Caco-2 (cell line): Measurements from ENCODE around the gene ZNF821. TPM values are rescaled to one million over a fixed set of nuclear protein-coding genes. Genes with fewer than 3 reads are reported as not detected.
A peak's percentile ranks its signal among the peaks of the same experiment; 100 is the strongest.

Source experiments
- BruUV-seq: library from RNA; stranded (reverse); fragments of 400-500 nt; replicated peaks from 2 replicates; lab custom pipeline; 2021; lab: Mats Ljungman, UMichigan
- CTCF ChIA-PET: fragments of 300-600 bp; sonication (Branson Sonifier 250); formaldehyde crosslinking; loops from one replicate; lab custom pipeline; 2022; ENCODE audit warnings: antibody characterized with exemption; lab: Charles Lee
- POLR2A ChIA-PET: fragments of 300-600 bp; sonication (Branson Sonifier 250); formaldehyde crosslinking; loops from one replicate; lab custom pipeline; 2022; ENCODE audit warnings: antibody characterized with exemption; lab: Charles Lee
- DNase-seq, 2 experiments: peaks; one replicate each; pipeline versions ENCODE4 v3.0.0 to v3.0.0-alpha.2; 2020 to 2022
- H3K27me3 ChIP-seq: replicated peaks from 2 replicates; pipeline ENCODE4 v1.6.0; 2011; ENCODE audit warnings: low read length; ENCODE audit not compliant: control insufficient read depth, insufficient read depth
- H3K36me3 ChIP-seq: 2 replicates; pipeline ENCODE4 v1.5.1; 2011; ENCODE audit warnings: low read length; ENCODE audit not compliant: control insufficient read depth, insufficient read depth
- H3K4me1 ChIP-seq: fragments of 250-450 bp; sonication (Bioruptor Pico); 2 replicates; pipeline ENCODE4 v1.5.1; 2020; ENCODE audit warnings: mild to moderate bottlenecking
- H3K4me3 ChIP-seq: 2 replicates; pipeline ENCODE4 v1.5.1; 2011; ENCODE audit warnings: low read depth, mild to moderate bottlenecking, control low read depth, low read length
- H3K9me3 ChIP-seq: fragments of 250-450 bp; sonication (Bioruptor Pico); 2 replicates; pipeline ENCODE4 v1.5.1; 2020; ENCODE audit warnings: mild to moderate bottlenecking, moderate library complexity
- H3K27ac Mint-ChIP-seq: one replicate; pipeline ENCODE4 v1.8.0; 2022; ENCODE audit warnings: mixed read lengths; ENCODE audit not compliant: unreplicated experiment
- H3K27me3 Mint-ChIP-seq: one replicate; pipeline ENCODE4 v1.8.0; 2022; ENCODE audit warnings: mixed read lengths; ENCODE audit not compliant: insufficient read depth, unreplicated experiment
- H3K36me3 Mint-ChIP-seq: one replicate; pipeline ENCODE4 v1.8.0; 2022; ENCODE audit warnings: mild to moderate bottlenecking, mixed read lengths; ENCODE audit not compliant: insufficient read depth, unreplicated experiment
- H3K4me1 Mint-ChIP-seq: one replicate; pipeline ENCODE4 v1.8.0; 2022; ENCODE audit warnings: low read depth, mixed read lengths; ENCODE audit not compliant: unreplicated experiment
- H3K4me3 Mint-ChIP-seq: one replicate; pipeline ENCODE4 v1.8.0; 2022; ENCODE audit warnings: mild to moderate bottlenecking, moderate library complexity, mixed read lengths; ENCODE audit not compliant: unreplicated experiment
- H3K9me3 Mint-ChIP-seq: one replicate; pipeline ENCODE4 v1.8.0; 2022; ENCODE audit warnings: mixed read lengths; ENCODE audit not compliant: unreplicated experiment
- intact Hi-C: fragments of 100-400 bp; cut with micrococcal nuclease; formaldehyde crosslinking; loops from one replicate; pipeline ENCODE4 v1.10.0; 2022; ENCODE audit not compliant: unreplicated experiment
- total RNA-seq: library from RNA; stranded (reverse); gene quantifications from 2 replicates; pipeline ENCODE4 v1.2.3, GENCODE V29; 2022
- TF ChIP-seq, protein P1 (sequence below), 2 experiments: fragments of 200-600 bp in 1 of 2; IDR thresholded peaks; 1 replicate in 1 of 2; 2 replicates in 1 of 2; pipeline versions ENCODE4 v1.5.1 to v1.8.0; 2011 to 2022; ENCODE audit warnings: antibody characterized with exemption in 1 of 2, control low read depth in 1 of 2, inconsistent platforms in 1 of 2, low read depth in 1 of 2, low read length in 1 of 2, mild to moderate bottlenecking in 1 of 2, moderate library complexity in 1 of 2; ENCODE audit not compliant: insufficient read depth in 1 of 2, severe bottlenecking in 1 of 2, unreplicated experiment in 1 of 2

The ZNF821 gene
- total RNA-seq, 1 experiment from 2014 or later = 16.9 TPM

DNA sequence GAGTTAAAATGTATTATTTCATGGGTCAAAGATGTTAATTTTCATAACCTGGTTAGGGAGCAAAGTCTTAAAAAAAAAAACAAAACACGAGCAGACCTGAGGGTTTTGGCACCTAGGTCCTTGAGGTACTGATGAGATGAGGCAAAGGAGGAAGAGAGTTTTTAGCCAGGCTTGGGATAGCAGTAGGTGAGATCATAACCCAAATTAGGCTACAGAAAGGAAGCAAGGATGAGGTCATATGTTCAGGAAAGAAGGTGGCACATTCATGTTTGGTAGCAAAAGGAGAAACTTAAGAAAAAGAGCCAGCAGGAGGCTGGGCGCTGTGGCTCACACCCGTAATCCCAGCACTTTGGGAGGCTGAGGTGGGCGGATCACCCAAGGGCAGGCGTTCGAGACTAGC, 35.4 kb downstream of the ZNF821 start:
- TF ChIP-seq, protein P1, sequence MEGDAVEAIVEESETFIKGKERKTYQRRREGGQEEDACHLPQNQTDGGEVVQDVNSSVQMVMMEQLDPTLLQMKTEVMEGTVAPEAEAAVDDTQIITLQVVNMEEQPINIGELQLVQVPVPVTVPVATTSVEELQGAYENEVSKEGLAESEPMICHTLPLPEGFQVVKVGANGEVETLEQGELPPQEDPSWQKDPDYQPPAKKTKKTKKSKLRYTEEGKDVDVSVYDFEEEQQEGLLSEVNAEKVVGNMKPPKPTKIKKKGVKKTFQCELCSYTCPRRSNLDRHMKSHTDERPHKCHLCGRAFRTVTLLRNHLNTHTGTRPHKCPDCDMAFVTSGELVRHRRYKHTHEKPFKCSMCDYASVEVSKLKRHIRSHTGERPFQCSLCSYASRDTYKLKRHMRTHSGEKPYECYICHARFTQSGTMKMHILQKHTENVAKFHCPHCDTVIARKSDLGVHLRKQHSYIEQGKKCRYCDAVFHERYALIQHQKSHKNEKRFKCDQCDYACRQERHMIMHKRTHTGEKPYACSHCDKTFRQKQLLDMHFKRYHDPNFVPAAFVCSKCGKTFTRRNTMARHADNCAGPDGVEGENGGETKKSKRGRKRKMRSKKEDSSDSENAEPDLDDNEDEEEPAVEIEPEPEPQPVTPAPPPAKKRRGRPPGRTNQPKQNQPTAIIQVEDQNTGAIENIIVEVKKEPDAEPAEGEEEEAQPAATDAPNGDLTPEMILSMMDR (IDR thresholded peaks at IDR 0.05; ENCODE audit: insufficient read depth in 1 of 2, low read depth in 1 of 2, low read length in 1 of 2, severe bottlenecking in 1 of 2, unreplicated experiment in 1 of 2) = no peak
- H3K9me3 Mint-ChIP-seq = no peaks in the 10 kb centered on the region
- Histone ChIP-seq H3K36me3 (peaks cover 4% of the 10 kb centered on the region; the same call in 1 of the 2 replicates), H3K4me3 (no peak overlapping the region), H3K27me3 (no peaks in the 10 kb centered on the region), H3K9me3 (no peaks in the 10 kb centered on the region), H3K4me1 (peaks cover 8% of the 10 kb centered on the region; the same call in 1 of the 2 replicates)
- intact Hi-C loops = no loop called here
- ChIA-PET CTCF (no interaction called here), POLR2A (no interaction called here)
- no peak overlapping the region for H3K27ac Mint-ChIP-seq
- no peak overlapping the region for H3K4me3 Mint-ChIP-seq
- H3K36me3 Mint-ChIP-seq = peaks cover 53% of the 10 kb centered on the region
- BruUV-seq = no TSS peak
- H3K4me1 Mint-ChIP-seq = peaks cover 9% of the 10 kb centered on the region
- DNase-seq = no peak
- no peaks in the 10 kb centered on the region for H3K27me3 Mint-ChIP-seq

DNA sequence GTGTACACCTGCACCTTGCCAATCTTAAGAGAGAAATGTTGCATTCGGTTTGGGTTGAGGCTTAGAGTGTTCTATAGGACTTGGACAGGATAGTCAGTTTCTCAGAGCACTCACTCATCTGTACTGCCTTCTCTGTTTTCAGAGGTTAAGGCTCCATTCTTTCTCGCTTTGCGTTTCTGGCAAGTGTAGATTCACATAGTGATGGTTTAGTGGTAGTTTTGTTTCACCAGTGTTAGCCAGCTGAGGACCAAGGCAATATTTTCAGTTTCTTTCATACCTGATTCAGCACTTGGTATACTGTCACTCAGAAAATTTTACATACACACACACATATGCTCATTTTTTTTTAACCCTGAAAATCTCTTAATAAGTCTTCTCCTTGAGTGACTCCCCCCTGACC, 36.9 kb downstream of the ZNF821 start:
- peaks cover 9% of the 10 kb centered on the region for H3K4me1 Mint-ChIP-seq
- BruUV-seq = no TSS peak
- peak overlapping the region; percentile 91 for H3K4me3 Mint-ChIP-seq
- H3K27me3 Mint-ChIP-seq = no peaks in the 10 kb centered on the region
- DNase-seq = no peak
- H3K27ac Mint-ChIP-seq = peak overlapping the region; percentile 95
- H3K9me3 Mint-ChIP-seq = no peaks in the 10 kb centered on the region
- TF ChIP-seq, protein P1 (IDR thresholded peaks at IDR 0.05; ENCODE audit: insufficient read depth in 1 of 2, low read depth in 1 of 2, low read length in 1 of 2, severe bottlenecking in 1 of 2, unreplicated experiment in 1 of 2) = no peak
- peaks cover 8% of the 10 kb centered on the region; the same call in 1 of the 2 replicates for H3K4me1 ChIP-seq
- H3K4me3 ChIP-seq = peak overlapping the region; percentile 93
- H3K36me3 ChIP-seq = peaks cover 4% of the 10 kb centered on the region; the same call in 1 of the 2 replicates
- peaks cover 45% of the 10 kb centered on the region for H3K36me3 Mint-ChIP-seq
- no peaks in the 10 kb centered on the region for H3K27me3 ChIP-seq
- ChIA-PET CTCF (interaction anchor here (1.0 kb wide), 1 partner anchor 34 kb away, joined by 3 read pairs; no protein-coding TSS in a partner anchor), POLR2A (interaction anchor here (0.6 to 0.9 kb wide), 2 partner anchors 36 to 45 kb away, joined by 3 to 4 read pairs; no protein-coding TSS in a partner anchor)
- no peaks in the 10 kb centered on the region for H3K9me3 ChIP-seq
- intact Hi-C loops = no loop called here

DNA sequence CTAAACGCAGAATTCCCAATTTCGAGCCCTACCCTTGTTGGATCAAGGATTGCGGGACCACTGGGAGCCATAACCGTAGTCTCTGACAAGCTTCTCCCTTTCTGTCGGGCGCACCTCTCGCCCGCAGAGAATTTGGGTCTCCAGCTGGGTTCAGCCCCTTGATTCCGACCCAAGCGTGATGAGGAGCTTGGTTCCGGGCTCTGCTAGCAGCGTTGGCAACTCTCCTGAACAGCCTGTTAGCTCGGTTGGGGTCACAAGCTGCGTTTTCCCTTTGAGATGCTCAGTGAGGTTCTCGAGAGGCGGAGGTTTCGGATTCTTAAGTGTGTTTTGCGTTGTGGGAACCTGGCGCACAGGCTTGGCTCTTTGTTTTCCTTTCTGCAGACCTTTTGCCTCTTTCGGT, 37.6 kb downstream of the ZNF821 start:
- CTCF ChIA-PET = interaction anchor here (1.0 kb wide), 2 partner anchors 34 to 115 kb away, joined by 3 to 4 read pairs; no protein-coding TSS in a partner anchor

More for the DNA sequence above, 37.6 kb downstream of the ZNF821 start:
- BruUV-seq = no TSS peak
- H3K4me1 Mint-ChIP-seq = peaks cover 9% of the 10 kb centered on the region
- no peaks in the 10 kb centered on the region for H3K9me3 Mint-ChIP-seq
- Histone ChIP-seq H3K36me3 (peaks cover 4% of the 10 kb centered on the region; the same call in 1 of the 2 replicates), H3K27me3 (no peaks in the 10 kb centered on the region), H3K4me1 (peaks cover 8% of the 10 kb centered on the region; the same call in 1 of the 2 replicates), H3K9me3 (no peaks in the 10 kb centered on the region), H3K4me3 (peak overlapping the region; percentile 93)
- POLR2A ChIA-PET = interaction anchor here (0.9 kb wide), 1 partner anchor 36 kb away, joined by 3 read pairs; no protein-coding TSS in a partner anchor
- no peaks in the 10 kb centered on the region for H3K27me3 Mint-ChIP-seq
- TF ChIP-seq, protein P1 (IDR thresholded peaks at IDR 0.05; ENCODE audit: insufficient read depth in 1 of 2, low read depth in 1 of 2, low read length in 1 of 2, severe bottlenecking in 1 of 2, unreplicated experiment in 1 of 2) = no peak
- DNase-seq = peak in 1 of 2 experiments; percentile 26
- peaks cover 41% of the 10 kb centered on the region for H3K36me3 Mint-ChIP-seq
- intact Hi-C loops = loop anchor here (1.0 kb wide), 2 partner anchors 12 to 37 kb away; no protein-coding TSS in a partner anchor
- peak overlapping the region; percentile 95 for H3K27ac Mint-ChIP-seq
- H3K4me3 Mint-ChIP-seq = peak overlapping the region; percentile 91
